RWPE2 (cell line): ENCODE data around the gene OBSCN.

ENCODE experiments used
- ATAC-seq: fragments of 200-7000 bp; cut with Tn5 transposase; 3 replicates; pipeline ENCODE4 v1.9.1; 2021; ENCODE audit warnings: low read depth
- DNase-seq: peaks from one replicate; pipeline ENCODE4 v3.0.0-alpha.2; 2020; ENCODE audit warnings: low spot score
- H3K27ac ChIP-seq: fragments of 450-650 bp; 2 replicates; pipeline ENCODE4 v1.5.1; 2017; ENCODE audit warnings: mild to moderate bottlenecking; ENCODE audit not compliant: poor library complexity, severe bottlenecking
- H3K27me3 ChIP-seq: fragments of 250-450 bp; sonication (Bioruptor Pico); 2 replicates; pipeline ENCODE4 v1.5.1; 2021; ENCODE audit warnings: mild to moderate bottlenecking, moderate library complexity; ENCODE audit not compliant: insufficient read depth, poor library complexity, severe bottlenecking
- H3K36me3 ChIP-seq: fragments of 250-450 bp; sonication (Bioruptor Pico); 2 replicates; pipeline ENCODE4 v1.5.1; 2020; ENCODE audit warnings: low read depth, mild to moderate bottlenecking, moderate library complexity
- H3K4me1 ChIP-seq: fragments of 250-450 bp; sonication (Bioruptor Pico); 2 replicates; pipeline ENCODE4 v1.5.1; 2021; ENCODE audit warnings: mild to moderate bottlenecking, moderate library complexity; ENCODE audit not compliant: insufficient read depth, poor library complexity, severe bottlenecking
- H3K4me3 ChIP-seq: fragments of 250-450 bp; sonication (Bioruptor Pico); 2 replicates; pipeline ENCODE4 v1.5.1; 2021; ENCODE audit warnings: mild to moderate bottlenecking, moderate library complexity; ENCODE audit not compliant: severe bottlenecking
- H3K9me3 ChIP-seq: fragments of 250-450 bp; sonication (Bioruptor Pico); 2 replicates; pipeline ENCODE4 v1.5.1; 2021; ENCODE audit warnings: mild to moderate bottlenecking, moderate library complexity; ENCODE audit not compliant: severe bottlenecking
- TF ChIP-seq, protein P1 (sequence below): fragments of 450-650 bp; IDR thresholded peaks from one replicate; pipeline ENCODE4 v1.5.1; 2017; ENCODE audit warnings: mild to moderate bottlenecking, moderate library complexity; ENCODE audit not compliant: poor library complexity, severe bottlenecking

The OBSCN gene

DNA sequence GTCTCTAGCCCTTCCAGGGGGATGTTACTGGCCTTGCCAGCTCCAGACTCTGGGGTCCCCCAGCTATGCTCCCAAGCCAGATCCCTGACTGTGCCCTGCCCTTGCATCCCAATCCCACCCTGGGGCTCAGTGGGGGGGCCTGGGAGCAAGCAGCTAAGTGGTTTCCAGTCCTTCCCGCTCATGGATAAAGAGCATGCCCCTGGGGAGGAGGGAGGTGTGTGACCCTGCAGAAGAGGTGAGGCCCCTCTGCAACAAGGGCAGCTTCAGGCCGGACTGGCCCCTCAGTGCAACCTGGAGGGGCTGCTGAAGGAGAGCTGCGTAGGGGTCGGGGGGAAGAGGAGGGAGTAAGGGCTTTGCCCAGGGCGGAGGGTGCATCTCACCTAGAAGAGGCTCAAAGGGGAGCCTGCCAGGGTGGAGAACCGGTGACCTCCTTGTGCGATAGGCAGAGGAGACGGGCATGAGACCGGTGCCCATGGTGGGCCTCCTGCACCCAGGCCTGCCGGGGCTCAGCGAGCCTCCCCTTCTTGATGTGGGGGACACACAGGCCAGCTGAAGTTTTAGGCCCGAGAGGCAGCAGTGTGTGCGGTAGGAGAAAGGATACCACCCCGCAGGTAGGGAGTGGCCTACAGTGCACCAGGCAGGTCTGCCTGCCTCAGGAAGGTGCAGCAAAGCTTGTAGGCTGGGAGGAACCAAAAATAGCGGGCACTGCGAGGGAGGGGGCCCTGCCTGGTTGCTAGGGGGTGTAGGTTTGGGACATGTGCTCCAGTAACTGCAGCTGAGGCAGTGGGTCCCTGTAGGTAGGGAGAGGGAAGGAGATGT is 3.1 kb downstream of the OBSCN start:
- no peak overlapping the region for H3K4me3 ChIP-seq
- ATAC-seq = no peak
- no peaks in the 10 kb centered on the region for H3K9me3 ChIP-seq
- no peak for DNase-seq
- H3K27me3 ChIP-seq = no peaks in the 10 kb centered on the region
- H3K36me3 ChIP-seq = no peaks in the 10 kb centered on the region
- H3K27ac ChIP-seq = peak overlapping the region; percentile 12
- H3K4me1 ChIP-seq = no peaks in the 10 kb centered on the region
- TF ChIP-seq, protein P1, sequence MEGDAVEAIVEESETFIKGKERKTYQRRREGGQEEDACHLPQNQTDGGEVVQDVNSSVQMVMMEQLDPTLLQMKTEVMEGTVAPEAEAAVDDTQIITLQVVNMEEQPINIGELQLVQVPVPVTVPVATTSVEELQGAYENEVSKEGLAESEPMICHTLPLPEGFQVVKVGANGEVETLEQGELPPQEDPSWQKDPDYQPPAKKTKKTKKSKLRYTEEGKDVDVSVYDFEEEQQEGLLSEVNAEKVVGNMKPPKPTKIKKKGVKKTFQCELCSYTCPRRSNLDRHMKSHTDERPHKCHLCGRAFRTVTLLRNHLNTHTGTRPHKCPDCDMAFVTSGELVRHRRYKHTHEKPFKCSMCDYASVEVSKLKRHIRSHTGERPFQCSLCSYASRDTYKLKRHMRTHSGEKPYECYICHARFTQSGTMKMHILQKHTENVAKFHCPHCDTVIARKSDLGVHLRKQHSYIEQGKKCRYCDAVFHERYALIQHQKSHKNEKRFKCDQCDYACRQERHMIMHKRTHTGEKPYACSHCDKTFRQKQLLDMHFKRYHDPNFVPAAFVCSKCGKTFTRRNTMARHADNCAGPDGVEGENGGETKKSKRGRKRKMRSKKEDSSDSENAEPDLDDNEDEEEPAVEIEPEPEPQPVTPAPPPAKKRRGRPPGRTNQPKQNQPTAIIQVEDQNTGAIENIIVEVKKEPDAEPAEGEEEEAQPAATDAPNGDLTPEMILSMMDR = no peak

DNA sequence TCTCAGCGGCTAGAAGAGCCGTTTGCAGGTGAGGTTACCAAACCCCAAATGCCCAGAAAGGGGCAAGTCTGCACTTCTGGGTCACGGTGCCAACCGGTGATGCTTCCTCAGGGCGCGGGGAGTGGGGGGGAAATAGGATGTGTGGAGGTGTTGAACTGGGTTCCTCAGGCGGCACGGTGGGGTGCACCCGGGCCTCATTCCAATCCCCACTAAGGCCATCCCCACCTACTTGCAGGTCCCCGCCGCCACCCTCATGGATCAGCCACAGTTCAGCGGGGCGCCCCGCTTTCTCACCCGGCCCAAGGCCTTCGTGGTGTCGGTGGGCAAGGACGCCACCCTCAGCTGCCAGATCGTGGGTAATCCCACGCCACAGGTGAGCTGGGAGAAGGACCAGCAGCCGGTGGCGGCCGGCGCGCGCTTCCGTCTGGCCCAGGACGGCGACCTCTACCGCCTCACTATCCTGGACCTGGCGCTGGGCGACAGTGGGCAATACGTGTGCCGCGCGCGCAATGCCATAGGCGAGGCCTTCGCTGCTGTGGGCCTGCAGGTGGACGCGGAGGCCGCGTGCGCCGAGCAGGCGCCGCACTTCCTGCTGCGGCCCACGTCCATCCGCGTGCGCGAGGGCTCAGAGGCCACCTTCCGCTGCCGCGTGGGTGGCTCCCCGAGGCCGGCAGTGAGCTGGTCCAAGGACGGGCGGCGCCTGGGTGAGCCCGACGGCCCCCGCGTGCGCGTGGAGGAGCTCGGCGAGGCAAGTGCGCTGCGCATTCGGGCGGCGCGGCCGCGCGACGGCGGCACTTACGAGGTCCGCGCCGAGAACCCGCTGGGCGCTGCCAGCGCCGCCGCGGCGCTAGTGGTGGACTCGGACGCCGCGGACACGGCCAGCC is 3.9 kb downstream of the OBSCN start:
- H3K9me3 ChIP-seq = no peaks in the 10 kb centered on the region
- H3K4me1 ChIP-seq = no peaks in the 10 kb centered on the region
- H3K36me3 ChIP-seq = no peaks in the 10 kb centered on the region
- TF ChIP-seq, protein P1 = no peak
- no peak overlapping the region for H3K27ac ChIP-seq
- ATAC-seq = no peak
- no peaks in the 10 kb centered on the region for H3K27me3 ChIP-seq
- no peak for DNase-seq
- H3K4me3 ChIP-seq = no peak overlapping the region

DNA sequence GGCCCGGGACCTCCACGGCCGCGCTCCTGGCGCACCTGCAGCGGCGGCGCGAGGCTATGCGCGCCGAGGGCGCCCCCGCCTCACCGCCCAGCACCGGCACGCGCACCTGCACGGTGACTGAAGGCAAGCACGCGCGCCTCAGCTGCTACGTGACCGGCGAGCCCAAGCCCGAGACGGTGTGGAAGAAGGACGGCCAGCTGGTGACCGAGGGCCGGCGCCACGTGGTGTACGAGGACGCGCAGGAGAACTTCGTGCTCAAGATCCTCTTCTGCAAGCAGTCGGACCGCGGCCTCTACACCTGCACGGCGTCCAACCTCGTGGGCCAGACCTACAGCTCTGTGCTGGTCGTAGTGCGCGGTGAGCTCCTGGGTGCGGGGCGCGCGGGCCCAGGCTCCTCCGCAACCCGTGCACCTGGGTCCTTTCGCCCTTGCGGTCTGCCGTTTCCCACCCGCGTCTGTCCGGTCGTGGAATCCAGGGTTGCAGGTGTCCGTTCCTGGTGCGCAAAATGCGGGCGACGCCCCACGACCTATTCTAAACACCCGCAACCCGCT is 4.6 kb downstream of the OBSCN start:
- no peaks in the 10 kb centered on the region for H3K9me3 ChIP-seq
- H3K27ac ChIP-seq = no peak overlapping the region
- H3K4me1 ChIP-seq = no peaks in the 10 kb centered on the region
- no peak for ATAC-seq
- no peaks in the 10 kb centered on the region for H3K36me3 ChIP-seq
- DNase-seq = no peak
- H3K27me3 ChIP-seq = no peaks in the 10 kb centered on the region
- TF ChIP-seq, protein P1 = no peak
- H3K4me3 ChIP-seq = no peak overlapping the region

DNA sequence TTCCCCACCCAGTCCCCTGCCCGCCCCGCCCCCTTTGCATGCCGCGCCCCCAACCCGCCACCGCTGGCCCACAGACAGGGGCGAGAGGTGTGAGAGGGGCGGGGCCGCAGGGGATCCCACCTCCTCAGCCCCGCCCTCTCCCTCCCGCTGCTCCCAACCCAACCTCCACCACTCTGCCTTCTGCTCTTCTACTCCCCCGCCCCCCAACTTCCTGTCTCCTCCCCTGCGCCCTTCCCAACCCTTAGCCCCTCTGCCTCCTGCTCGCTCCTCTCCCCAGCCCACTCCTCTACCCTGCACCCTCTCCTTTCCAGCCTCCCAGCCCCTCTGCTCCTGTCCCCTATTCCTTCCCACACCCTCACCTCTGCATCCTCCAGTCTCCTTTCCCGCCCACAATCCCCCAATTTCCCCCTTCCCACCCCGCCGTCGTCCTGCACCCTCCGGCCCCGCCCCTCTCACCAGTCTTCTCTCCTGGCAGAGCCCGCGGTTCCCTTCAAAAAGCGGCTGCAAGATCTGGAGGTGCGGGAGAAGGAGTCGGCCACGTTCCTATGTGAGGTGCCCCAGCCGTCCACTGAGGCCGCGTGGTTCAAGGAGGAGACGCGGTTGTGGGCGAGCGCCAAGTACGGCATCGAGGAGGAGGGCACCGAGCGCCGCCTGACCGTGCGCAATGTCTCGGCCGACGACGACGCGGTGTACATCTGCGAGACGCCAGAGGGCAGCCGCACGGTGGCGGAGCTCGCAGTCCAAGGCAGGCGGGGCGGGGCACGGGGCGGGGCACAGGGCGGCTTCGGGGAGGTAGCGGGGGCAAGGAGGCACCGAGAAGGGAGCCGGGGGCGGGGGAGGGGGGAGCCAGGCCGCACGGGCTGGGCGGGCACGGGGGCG is 5.4 kb downstream of the OBSCN start:
- TF ChIP-seq, protein P1 = peak; percentile 67
- Histone ChIP-seq H3K9me3 (no peaks in the 10 kb centered on the region), H3K27ac (peak overlapping the region; percentile 49), H3K36me3 (no peaks in the 10 kb centered on the region), H3K4me1 (no peaks in the 10 kb centered on the region), H3K27me3 (no peaks in the 10 kb centered on the region), H3K4me3 (peak overlapping the region; percentile 40)
- DNase-seq (no peak), ATAC-seq (peak; percentile 75)
